ENCODE results near the gene SLC35G3. TPM values are rescaled to one million over a fixed set of nuclear protein-coding genes. Genes with fewer than 3 reads are reported as not detected.

SLC35G3 gene
- total RNA-seq, 2 experiments from 2014 or later, result not detected

DNA sequence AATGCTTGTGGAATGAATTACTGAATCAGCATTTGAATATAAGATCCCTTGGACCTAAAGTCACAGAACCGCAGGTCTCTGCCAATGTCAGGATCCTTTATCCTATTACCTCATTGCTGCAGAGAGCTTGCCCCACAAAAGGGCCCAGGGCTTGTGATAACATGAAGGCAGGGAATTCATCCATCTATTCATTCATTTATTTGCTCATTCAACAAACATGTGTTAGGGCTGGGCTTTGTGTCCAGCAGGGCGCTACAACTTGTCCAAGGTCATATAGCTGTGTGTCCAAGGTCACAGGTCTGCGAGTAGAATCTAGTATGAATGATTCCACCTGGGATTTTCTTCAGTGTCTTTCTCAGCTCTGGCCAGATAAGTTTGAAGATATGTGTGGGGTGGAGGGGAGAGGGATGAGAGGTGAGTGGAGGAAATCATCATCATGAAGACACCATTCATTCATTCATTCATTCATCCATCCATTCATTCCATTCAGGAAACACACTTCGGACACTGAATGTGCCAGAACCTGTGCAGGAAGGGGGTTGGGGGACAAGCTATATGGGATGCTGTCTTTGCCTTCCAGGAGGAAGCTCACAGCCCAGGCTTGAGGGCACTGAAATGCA, 47.9 kb downstream of the SLC35G3 start:
- no peaks in the 10 kb centered on the region for H3K36me3 Mint-ChIP-seq (ENCODE audit: low read depth)
- no peak for DNase-seq
- H3K4me1 Mint-ChIP-seq (ENCODE audit: low read depth), result peaks cover 12% of the 10 kb centered on the region
- CTCF ChIA-PET, result no interaction called here
- H3K4me3 Mint-ChIP-seq, result no peak overlapping the region
- intact Hi-C loops (cut with micrococcal nuclease), result no loop called here
- H3K27me3 Mint-ChIP-seq (ENCODE audit: low read depth), result no peaks in the 10 kb centered on the region
- H3K27ac Mint-ChIP-seq, result no peak overlapping the region
- H3K9me3 Mint-ChIP-seq, result no peaks in the 10 kb centered on the region

DNA sequence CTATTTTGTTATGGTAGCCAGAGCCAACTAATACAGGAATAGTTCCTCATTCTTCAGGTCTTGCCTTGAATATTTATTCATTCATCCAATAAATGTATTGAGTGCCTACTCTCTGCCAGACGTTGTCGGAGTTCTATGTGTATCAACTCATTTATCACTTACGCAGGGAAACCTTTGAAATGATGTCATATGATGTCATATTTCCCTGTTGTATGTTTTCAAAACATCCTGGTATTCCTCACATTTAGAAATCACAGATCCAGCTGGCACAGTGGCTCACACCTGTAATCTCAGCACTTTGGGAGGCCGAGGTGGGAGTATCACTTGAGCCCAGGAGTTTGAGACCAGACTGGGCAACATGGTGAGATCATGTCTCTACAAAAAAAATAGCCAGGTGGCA, 49.4 kb downstream of the SLC35G3 start:
- intact Hi-C loops (cut with micrococcal nuclease), result no loop called here
- DNase-seq, result no peak
- Mint-ChIP-seq H3K27ac (no peak overlapping the region), H3K27me3 (ENCODE audit: low read depth) (no peaks in the 10 kb centered on the region), H3K4me3 (no peak overlapping the region), H3K4me1 (ENCODE audit: low read depth) (peaks cover 23% of the 10 kb centered on the region), H3K36me3 (ENCODE audit: low read depth) (peaks cover 4% of the 10 kb centered on the region), H3K9me3 (no peaks in the 10 kb centered on the region)
- CTCF ChIA-PET, result interaction anchor here (0.5 to 1.0 kb wide), 2 partner anchors 13 to 186 kb away, joined by 3 to 4 read pairs; no protein-coding TSS in a partner anchor

Other genes with a start within 250 kb of the SLC35G3 start
- 1 to 10 TPM in 1 of 2 experiments, under 1 TPM in 1; 0.69 to 1.5 TPM for gene CCT6B, start 232.9 kb downstream of the SLC35G3 start, total RNA-seq
- gene ZNF830, start 232.9 kb downstream of the SLC35G3 start, total RNA-seq, result 10 to 100 TPM; 17.6 to 18.7 TPM
- gene LIG3, start 213.9 kb downstream of the SLC35G3 start, total RNA-seq, result 10 to 100 TPM; 47.3 to 47.5 TPM
- 10 to 100 TPM; 17.8 to 18.2 TPM for gene RFFL, start 130.7 kb downstream of the SLC35G3 start, total RNA-seq
- 10 to 100 TPM; 31.5 to 33.0 TPM for gene RAD51D, start 74.5 kb downstream of the SLC35G3 start, total RNA-seq
- gene FNDC8, start 72.8 kb downstream of the SLC35G3 start, total RNA-seq, result not detected
- 10 to 100 TPM; 33.0 to 35.2 TPM for gene NLE1, start 52.1 kb downstream of the SLC35G3 start, total RNA-seq
- under 1 TPM; 0.05 to 0.15 TPM for gene UNC45B, start 46.6 kb downstream of the SLC35G3 start, total RNA-seq
- 10 to 100 TPM; 34.1 to 35.0 TPM for gene SLFN5, start 48.7 kb upstream of the SLC35G3 start, total RNA-seq
- 10 to 100 TPM; 46.4 to 49.6 TPM for gene SLFN11, start 179.2 kb upstream of the SLC35G3 start, total RNA-seq
- gene SLFN12, start 238.1 kb upstream of the SLC35G3 start, total RNA-seq, result 1 to 10 TPM; 5.3 to 5.6 TPM